MCF 10A (cell line): ENCODE measurements around the gene PBX1. TPM values are rescaled to one million over a fixed set of nuclear protein-coding genes. Genes with fewer than 3 reads are reported as not detected.

ENCODE experiments used
- BruUV-seq: library from RNA; stranded (reverse); fragments of 400-500 nt; replicated peaks from 2 replicates; lab custom pipeline; 2021; lab: Mats Ljungman, UMichigan
- CTCF ChIA-PET: fragments of 300-600 bp; sonication (Branson Sonifier 250); formaldehyde crosslinking; extraction: SDS; loops from one replicate; lab custom pipeline; 2021; ENCODE audit warnings: antibody characterized with exemption, inconsistent platforms; lab: Yijun Ruan, JAX
- POLR2A ChIA-PET: fragments of 300-600, 350-650 bp; sonication (Branson Sonifier 250); formaldehyde crosslinking; extraction: SDS; loops from one replicate; lab custom pipeline; 2020; ENCODE audit warnings: antibody characterized with exemption, inconsistent platforms; lab: Yijun Ruan, JAX
- DNase-seq: peaks from one replicate; pipeline ENCODE4 v3.0.0-alpha.2; 2018; ENCODE audit not compliant: unreplicated experiment
- H3K27ac Mint-ChIP-seq: one replicate; pipeline ENCODE4 v1.8.0; 2022; ENCODE audit warnings: mild to moderate bottlenecking, low read depth, mixed read lengths; ENCODE audit not compliant: unreplicated experiment
- H3K27me3 Mint-ChIP-seq: one replicate; pipeline ENCODE4 v1.8.0; 2022; ENCODE audit warnings: mixed read lengths; ENCODE audit not compliant: insufficient read depth, unreplicated experiment
- H3K36me3 Mint-ChIP-seq: one replicate; pipeline ENCODE4 v1.8.0; 2022; ENCODE audit warnings: mild to moderate bottlenecking, moderate library complexity, mixed read lengths; ENCODE audit not compliant: insufficient read depth, unreplicated experiment
- H3K4me1 Mint-ChIP-seq: one replicate; pipeline ENCODE4 v1.8.0; 2022; ENCODE audit warnings: mixed read lengths; ENCODE audit not compliant: insufficient read depth, unreplicated experiment
- H3K4me3 Mint-ChIP-seq: one replicate; pipeline ENCODE4 v1.8.0; 2022; ENCODE audit warnings: mild to moderate bottlenecking, moderate library complexity, mixed read lengths; ENCODE audit not compliant: unreplicated experiment
- H3K9me3 Mint-ChIP-seq: one replicate; pipeline ENCODE4 v1.8.0; 2022; ENCODE audit warnings: mixed read lengths; ENCODE audit not compliant: unreplicated experiment
- intact Hi-C: fragments of 100-400 bp; cut with micrococcal nuclease; formaldehyde crosslinking; loops from 2 replicates; pipeline ENCODE4 v1.14.1; 2022
- total RNA-seq: library from RNA; stranded (reverse); gene quantifications from 2 replicates; pipeline ENCODE4 v1.2.3, GENCODE V29; 2022
- TF ChIP-seq, protein P1 (sequence below): fragments of 200-600 bp; IDR thresholded peaks from one replicate; pipeline ENCODE4 v1.8.0; 2022; ENCODE audit warnings: antibody characterized with exemption, mild to moderate bottlenecking; ENCODE audit not compliant: unreplicated experiment

PBX1 gene
- total RNA-seq, 1 experiment from 2014 or later, result 5.8 TPM

DNA sequence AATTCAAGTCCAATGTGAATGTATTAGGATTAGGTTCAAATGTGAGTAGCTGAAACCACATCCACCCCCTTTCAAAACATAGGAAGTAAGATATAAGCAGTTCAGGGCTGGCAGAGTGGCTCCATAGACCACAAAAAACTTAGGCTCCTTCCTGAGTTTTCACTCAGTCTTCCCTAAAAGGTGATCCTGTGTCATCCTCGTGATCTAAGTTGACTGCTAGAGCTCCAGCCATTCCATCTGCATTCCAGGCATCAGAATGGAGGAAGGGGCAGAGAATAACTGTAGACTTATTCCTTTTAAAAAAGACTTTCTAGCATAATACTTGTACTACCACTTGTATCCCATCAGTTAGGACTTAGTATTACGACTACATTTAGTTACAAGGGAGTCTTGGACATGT lies 204.1 kb downstream of the PBX1 start:
- Mint-ChIP-seq H3K36me3 (peaks cover 6% of the 10 kb centered on the region), H3K4me3 (no peak overlapping the region), H3K4me1 (peaks cover 24% of the 10 kb centered on the region), H3K27me3 (no peaks in the 10 kb centered on the region), H3K27ac (no peak overlapping the region), H3K9me3 (no peaks in the 10 kb centered on the region)
- CTCF ChIA-PET, result interaction anchor here (0.6 to 3.9 kb wide), 8 partner anchors 8 to 456 kb away, joined by 3 to 16 read pairs (median 4); no protein-coding TSS in a partner anchor
- POLR2A ChIA-PET, result interaction anchor here (0.7 to 2.2 kb wide), 4 partner anchors 8 to 55 kb away, joined by 3 to 7 read pairs (median 4); no protein-coding TSS in a partner anchor
- DNase-seq, result no peak
- intact Hi-C loops, result no loop called here
- TF ChIP-seq, protein P1, sequence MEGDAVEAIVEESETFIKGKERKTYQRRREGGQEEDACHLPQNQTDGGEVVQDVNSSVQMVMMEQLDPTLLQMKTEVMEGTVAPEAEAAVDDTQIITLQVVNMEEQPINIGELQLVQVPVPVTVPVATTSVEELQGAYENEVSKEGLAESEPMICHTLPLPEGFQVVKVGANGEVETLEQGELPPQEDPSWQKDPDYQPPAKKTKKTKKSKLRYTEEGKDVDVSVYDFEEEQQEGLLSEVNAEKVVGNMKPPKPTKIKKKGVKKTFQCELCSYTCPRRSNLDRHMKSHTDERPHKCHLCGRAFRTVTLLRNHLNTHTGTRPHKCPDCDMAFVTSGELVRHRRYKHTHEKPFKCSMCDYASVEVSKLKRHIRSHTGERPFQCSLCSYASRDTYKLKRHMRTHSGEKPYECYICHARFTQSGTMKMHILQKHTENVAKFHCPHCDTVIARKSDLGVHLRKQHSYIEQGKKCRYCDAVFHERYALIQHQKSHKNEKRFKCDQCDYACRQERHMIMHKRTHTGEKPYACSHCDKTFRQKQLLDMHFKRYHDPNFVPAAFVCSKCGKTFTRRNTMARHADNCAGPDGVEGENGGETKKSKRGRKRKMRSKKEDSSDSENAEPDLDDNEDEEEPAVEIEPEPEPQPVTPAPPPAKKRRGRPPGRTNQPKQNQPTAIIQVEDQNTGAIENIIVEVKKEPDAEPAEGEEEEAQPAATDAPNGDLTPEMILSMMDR, result no peak
- BruUV-seq, result no TSS peak

DNA sequence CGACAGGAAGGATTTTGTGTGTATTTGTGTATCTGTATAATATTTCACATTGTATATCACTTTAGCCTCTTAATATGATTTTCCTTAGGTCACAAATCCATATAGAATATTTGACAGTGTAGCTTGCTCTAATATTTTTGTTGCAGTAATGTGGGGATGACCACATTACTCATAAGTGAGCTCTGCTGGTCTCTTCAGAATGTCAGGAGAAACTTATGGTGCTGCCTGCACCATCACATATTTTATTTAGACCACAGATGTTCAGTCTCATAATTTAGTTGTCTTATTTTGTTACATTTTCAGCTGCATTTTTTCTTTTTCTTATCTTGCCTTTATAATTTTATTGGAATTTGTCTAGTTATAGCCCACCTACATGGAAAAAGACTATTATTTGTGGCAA lies 205.3 kb downstream of the PBX1 start:
- no TSS peak for BruUV-seq
- CTCF ChIA-PET, result interaction anchor here (1.0 to 3.9 kb wide), 3 partner anchors 23 to 90 kb away, joined by 3 to 16 read pairs (median 3); no protein-coding TSS in a partner anchor
- DNase-seq, result no peak
- Mint-ChIP-seq H3K4me1 (peaks cover 32% of the 10 kb centered on the region), H3K9me3 (no peaks in the 10 kb centered on the region), H3K27ac (no peak overlapping the region), H3K36me3 (peaks cover 6% of the 10 kb centered on the region), H3K4me3 (no peak overlapping the region), H3K27me3 (no peaks in the 10 kb centered on the region)
- TF ChIP-seq, protein P1, result no peak
- intact Hi-C loops, result no loop called here
- POLR2A ChIA-PET, result no interaction called here

DNA sequence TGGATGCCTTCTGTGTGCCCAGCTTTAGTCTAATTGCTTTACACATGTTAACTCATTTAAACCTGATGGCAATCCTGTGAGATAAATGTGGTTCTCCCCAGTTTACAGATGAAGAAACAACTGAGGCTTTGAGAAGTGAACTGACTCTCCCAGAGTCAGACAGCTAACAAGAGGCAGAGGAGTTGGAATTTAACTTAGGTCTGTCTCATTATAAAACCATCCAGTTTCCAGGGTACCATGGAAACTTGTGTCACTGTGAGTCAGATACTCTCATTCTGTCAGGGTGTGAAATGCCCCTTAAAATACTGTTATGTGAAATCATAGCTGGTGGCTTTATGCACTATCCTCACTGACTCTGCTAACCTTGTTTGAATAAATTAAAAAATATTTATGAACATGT lies 206.6 kb downstream of the PBX1 start:
- TF ChIP-seq, protein P1, result no peak
- BruUV-seq, result no TSS peak
- POLR2A ChIA-PET, result interaction anchor here (0.7 to 1.2 kb wide), 5 partner anchors 10 to 201 kb away, joined by 3 to 5 read pairs (median 3); no protein-coding TSS in a partner anchor
- DNase-seq, result peak; percentile 59
- peaks cover 6% of the 10 kb centered on the region for H3K36me3 Mint-ChIP-seq
- intact Hi-C loops, result no loop called here
- peak overlapping the region; percentile 23 for H3K27ac Mint-ChIP-seq
- CTCF ChIA-PET, result interaction anchor here (0.6 to 3.9 kb wide), 4 partner anchors 21 to 144 kb away, joined by 3 to 16 read pairs (median 5); no protein-coding TSS in a partner anchor
- H3K4me3 Mint-ChIP-seq, result no peak overlapping the region
- no peaks in the 10 kb centered on the region for H3K27me3 Mint-ChIP-seq
- H3K9me3 Mint-ChIP-seq, result no peaks in the 10 kb centered on the region
- H3K4me1 Mint-ChIP-seq, result peaks cover 43% of the 10 kb centered on the region

DNA sequence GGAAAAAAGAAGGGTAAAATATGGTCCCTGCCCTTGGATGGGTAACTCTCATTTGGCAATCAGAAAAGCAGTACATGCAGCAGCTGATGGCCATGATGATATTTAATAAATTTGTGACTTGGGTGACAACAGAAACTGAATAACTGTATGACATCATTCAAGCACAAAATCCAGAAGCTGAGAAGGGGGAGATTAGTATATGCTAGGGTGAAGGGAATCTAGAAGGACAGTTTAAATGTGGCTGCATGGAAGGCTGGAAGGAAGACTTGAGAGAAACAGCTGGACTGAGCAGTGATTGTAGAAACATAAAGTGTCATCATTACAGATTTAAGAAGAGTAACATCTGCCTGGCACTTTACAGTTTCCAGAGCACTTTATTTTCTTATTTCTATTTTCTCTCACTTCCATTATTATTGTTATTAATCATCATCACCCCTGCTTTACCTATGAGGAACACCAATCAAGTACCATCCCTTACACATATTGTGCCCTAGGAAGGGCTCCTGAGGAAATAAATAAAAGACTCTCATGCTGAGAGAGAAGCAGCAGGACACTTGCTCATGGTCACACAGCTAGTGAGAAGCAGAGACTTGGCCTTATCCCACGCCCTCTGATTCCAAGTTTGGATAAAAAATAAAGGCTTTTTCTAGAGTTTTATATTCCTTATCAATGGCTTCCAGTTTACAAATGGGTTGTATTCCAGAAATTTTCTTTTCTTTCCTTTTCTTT lies 207.2 kb downstream of the PBX1 start:
- Mint-ChIP-seq H3K4me1 (peaks cover 46% of the 10 kb centered on the region), H3K36me3 (peaks cover 6% of the 10 kb centered on the region), H3K27ac (no peak overlapping the region), H3K9me3 (no peaks in the 10 kb centered on the region), H3K4me3 (no peak overlapping the region), H3K27me3 (no peaks in the 10 kb centered on the region)
- POLR2A ChIA-PET, result interaction anchor here (0.6 to 1.2 kb wide), 6 partner anchors 11 to 495 kb away, joined by 3 to 5 read pairs (median 4); no protein-coding TSS in a partner anchor
- CTCF ChIA-PET, result interaction anchor here (0.6 to 1.3 kb wide), 2 partner anchors 21 to 144 kb away, joined by 4 to 6 read pairs; no protein-coding TSS in a partner anchor
- intact Hi-C loops, result no loop called here
- TF ChIP-seq, protein P1, result no peak
- no TSS peak for BruUV-seq
- no peak for DNase-seq
